ENCODE measurements around the gene TENM4.

The TENM4 gene

GRCh38 chr11:79156031-79156430, 284.8 kb downstream of the TENM4 start (continued):
- TF ChIP-seq POU6F1 (CRISPR knock-in tag; IDR thresholded peaks at IDR 0.05; ENCODE audit: borderline replicate concordance, low read depth) (no peak), OSR1 (CRISPR knock-in tag; IDR thresholded peaks at IDR 0.05) (no peak), CSRNP3 (CRISPR knock-in tag; IDR thresholded peaks at IDR 0.05) (no peak), TOX (CRISPR knock-in tag; IDR thresholded peaks at IDR 0.05; ENCODE audit: borderline replicate concordance) (no peak), ARNTL (CRISPR knock-in tag; IDR thresholded peaks at IDR 0.05; ENCODE audit: borderline replicate concordance, low read depth) (no peak), BACH2 (CRISPR knock-in tag; IDR thresholded peaks at IDR 0.05; ENCODE audit: borderline replicate concordance) (no peak), GLIS3 (CRISPR knock-in tag; IDR thresholded peaks at IDR 0.05) (no peak)

- TF ChIP-seq PPARA (CRISPR knock-in tag; IDR thresholded peaks at IDR 0.05; ENCODE audit: borderline replicate concordance) = no peak
- no peak for TF ChIP-seq TCF4 (CRISPR knock-in tag; IDR thresholded peaks at IDR 0.05; ENCODE audit: borderline replicate concordance)
- no peak for TF ChIP-seq OSR1 (CRISPR knock-in tag; IDR thresholded peaks at IDR 0.05)
- no peak for TF ChIP-seq POU6F1 (CRISPR knock-in tag; IDR thresholded peaks at IDR 0.05; ENCODE audit: borderline replicate concordance, low read depth)
- no peak for TF ChIP-seq PATZ1 (CRISPR knock-in tag; IDR thresholded peaks at IDR 0.05; ENCODE audit: borderline replicate concordance)
- TF ChIP-seq ZNF565 (CRISPR knock-in tag; conservative IDR thresholded peaks at IDR 0.05; ENCODE audit: low read depth) = no peak
- TF ChIP-seq TSHZ2 (CRISPR knock-in tag; IDR thresholded peaks at IDR 0.05) = no peak
- no peak for TF ChIP-seq TOX (CRISPR knock-in tag; IDR thresholded peaks at IDR 0.05; ENCODE audit: borderline replicate concordance)
- no peak for TF ChIP-seq SNAI2 (CRISPR knock-in tag; IDR thresholded peaks at IDR 0.05)
- no peak for TF ChIP-seq ZC3H10 (CRISPR knock-in tag; IDR thresholded peaks at IDR 0.05)
- no peak for TF ChIP-seq CREB5 (CRISPR knock-in tag; IDR thresholded peaks at IDR 0.05; ENCODE audit: low read depth)
- no peak for TF ChIP-seq CSRNP3 (CRISPR knock-in tag; IDR thresholded peaks at IDR 0.05)
- ATAC-seq = no peak
These were observed 285.6 kb downstream of the TENM4 start for GRCh38 chr11:79155237-79155636.

GRCh38 chr11:79152511-79152910, 288.3 kb downstream of the TENM4 start:
- no peak for ATAC-seq
- no peak for TF ChIP-seq ZNF8 (CRISPR knock-in tag; IDR thresholded peaks at IDR 0.05)
- no peak for TF ChIP-seq ZNF565 (CRISPR knock-in tag; conservative IDR thresholded peaks at IDR 0.05; ENCODE audit: low read depth)
- TF ChIP-seq ESRRG (CRISPR knock-in tag; IDR thresholded peaks at IDR 0.05) = no peak
- no peak for TF ChIP-seq CSRNP3 (CRISPR knock-in tag; IDR thresholded peaks at IDR 0.05)
- TF ChIP-seq CSDC2 (CRISPR knock-in tag; IDR thresholded peaks at IDR 0.05) = no peak
- no peak for TF ChIP-seq CREB5 (CRISPR knock-in tag; IDR thresholded peaks at IDR 0.05; ENCODE audit: low read depth)
- TF ChIP-seq SNAI2 (CRISPR knock-in tag; IDR thresholded peaks at IDR 0.05) = no peak
- no peak for TF ChIP-seq TOX (CRISPR knock-in tag; IDR thresholded peaks at IDR 0.05; ENCODE audit: borderline replicate concordance)
- no peak for TF ChIP-seq TCF4 (CRISPR knock-in tag; IDR thresholded peaks at IDR 0.05; ENCODE audit: borderline replicate concordance)
- no peak for TF ChIP-seq GLIS3 (CRISPR knock-in tag; IDR thresholded peaks at IDR 0.05)
- no peak for TF ChIP-seq PPARA (CRISPR knock-in tag; IDR thresholded peaks at IDR 0.05; ENCODE audit: borderline replicate concordance)
- TF ChIP-seq BACH2 (CRISPR knock-in tag; IDR thresholded peaks at IDR 0.05; ENCODE audit: borderline replicate concordance) = no peak
- TF ChIP-seq ZNF70 (CRISPR knock-in tag; IDR thresholded peaks at IDR 0.05) = no peak
